Measurements from ENCODE around the gene LENEP.

The LENEP gene

GRCh38 chr1:154998818-154999570, 5.6 kb downstream of the LENEP start:
- Histone ChIP-seq H3K9ac (ENCODE audit: low read length) (peak overlapping the region; percentile 73), H3K4me2 (ENCODE audit: low read depth, low read length) (peak overlapping the region; percentile 97)

GRCh38 chr1:154999571-155000410, 6.4 kb downstream of the LENEP start:
- Histone ChIP-seq H3K79me2 (ENCODE audit: low read length) (peaks cover 22% of the 10 kb centered on the region), H4K20me1 (ENCODE audit: insufficient read depth, low read length) (no peaks in the 10 kb centered on the region), H3K4me2 (ENCODE audit: low read depth, low read length) (peak overlapping the region; percentile 97), H3K36me3 (replicated peaks; ENCODE audit: insufficient read depth, low read length) (no peaks in the 10 kb centered on the region), H3K9ac (ENCODE audit: low read length) (peak overlapping the region; percentile 73), H3K9me3 (replicated peaks; ENCODE audit: insufficient read depth, low read length) (no peaks in the 10 kb centered on the region), H3K27me3 (replicated peaks; ENCODE audit: insufficient read depth, low read length) (no peaks in the 10 kb centered on the region), H3K4me1 (ENCODE audit: low read length) (peaks cover 11% of the 10 kb centered on the region), H3F3A (ENCODE audit: insufficient read depth, low read length) (peaks cover 56% of the 10 kb centered on the region), H2AFZ (ENCODE audit: low read length) (peak overlapping the region; percentile 5), H3K4me3 (ENCODE audit: low read length) (peak overlapping the region; percentile 77), H3K9me2 (replicated peaks; ENCODE audit: insufficient read depth, low read length) (no peaks in the 10 kb centered on the region), H3K27ac (ENCODE audit: low read length) (peak overlapping the region; percentile 95)
- TF ChIP-seq EZH2phosphoT487 (IDR thresholded peaks at IDR 0.05; ENCODE audit: low read length) (no peak), CTCF (IDR thresholded peaks at IDR 0.05; ENCODE audit: low read length) (peak; percentile 10; the same call in 1 of the 2 replicates)
- DNase-seq = peak; percentile 91

More at GRCh38 chr1:154998818-154999570, 5.6 kb downstream of the LENEP start:
- Histone ChIP-seq H3F3A (ENCODE audit: insufficient read depth, low read length) (peaks cover 59% of the 10 kb centered on the region), H3K27me3 (replicated peaks; ENCODE audit: insufficient read depth, low read length) (no peaks in the 10 kb centered on the region), H4K20me1 (ENCODE audit: insufficient read depth, low read length) (no peaks in the 10 kb centered on the region), H3K36me3 (replicated peaks; ENCODE audit: insufficient read depth, low read length) (no peaks in the 10 kb centered on the region), H3K4me3 (ENCODE audit: low read length) (peak overlapping the region; percentile 77), H3K4me1 (ENCODE audit: low read length) (peaks cover 10% of the 10 kb centered on the region), H2AFZ (ENCODE audit: low read length) (peak overlapping the region; percentile 43), H3K9me2 (replicated peaks; ENCODE audit: insufficient read depth, low read length) (no peaks in the 10 kb centered on the region), H3K79me2 (ENCODE audit: low read length) (peaks cover 14% of the 10 kb centered on the region), H3K9me3 (replicated peaks; ENCODE audit: insufficient read depth, low read length) (no peaks in the 10 kb centered on the region), H3K27ac (ENCODE audit: low read length) (peak overlapping the region; percentile 95)
- TF ChIP-seq EZH2phosphoT487 (IDR thresholded peaks at IDR 0.05; ENCODE audit: low read length) = no peak
- TF ChIP-seq CTCF (IDR thresholded peaks at IDR 0.05; ENCODE audit: low read length) = peak; percentile 99
- TF ChIP-seq EZH2 (optimal IDR thresholded peaks at IDR 0.05; ENCODE audit: low read depth, low read length) = no peak
- peak; percentile 92 for DNase-seq

- no peaks in the 10 kb centered on the region for H4K20me1 ChIP-seq (ENCODE audit: insufficient read depth, low read length)
- peaks cover 28% of the 10 kb centered on the region for H3K79me2 ChIP-seq (ENCODE audit: low read length)
- peak; percentile 74 for DNase-seq
- H3K27me3 ChIP-seq (replicated peaks; ENCODE audit: insufficient read depth, low read length) = no peaks in the 10 kb centered on the region
- peak overlapping the region; percentile 95 for H3K27ac ChIP-seq (ENCODE audit: low read length)
- peak overlapping the region; percentile 97 for H3K4me2 ChIP-seq (ENCODE audit: low read depth, low read length)
- no peak overlapping the region for H2AFZ ChIP-seq (ENCODE audit: low read length)
- H3K9ac ChIP-seq (ENCODE audit: low read length) = peak overlapping the region; percentile 93
- H3K9me2 ChIP-seq (replicated peaks; ENCODE audit: insufficient read depth, low read length) = no peaks in the 10 kb centered on the region
- H3K4me1 ChIP-seq (ENCODE audit: low read length) = peaks cover 13% of the 10 kb centered on the region
- peak overlapping the region; percentile 77 for H3K4me3 ChIP-seq (ENCODE audit: low read length)
- H3K36me3 ChIP-seq (replicated peaks; ENCODE audit: insufficient read depth, low read length) = no peaks in the 10 kb centered on the region
- TF ChIP-seq EZH2phosphoT487 (IDR thresholded peaks at IDR 0.05; ENCODE audit: low read length) (no peak), EZH2 (optimal IDR thresholded peaks at IDR 0.05; ENCODE audit: low read depth, low read length) (no peak), CTCF (IDR thresholded peaks at IDR 0.05; ENCODE audit: low read length) (no peak)
- peaks cover 58% of the 10 kb centered on the region for H3F3A ChIP-seq (ENCODE audit: insufficient read depth, low read length)
- no peaks in the 10 kb centered on the region for H3K9me3 ChIP-seq (replicated peaks; ENCODE audit: insufficient read depth, low read length)
These were observed 7.0 kb downstream of the LENEP start for GRCh38 chr1:155000411-155000725.
